Spleen (tissue), 10 donors: ENCODE results near the gene RAD54L. TPM values are rescaled to one million over a fixed set of nuclear protein-coding genes. Genes with fewer than 3 reads are reported as not detected.

Source experiments
- polyA plus RNA-seq, 3 donors: library from polyadenylated mRNA; stranded (reverse); fragments of 200-250 nt; gene quantifications; one replicate each; pipeline ENCODE4 v1.2.1, GENCODE V29; 2013
- total RNA-seq, 7 donors: library from RNA; depleted of rRNA in 3 of 7; stranded (reverse); fragments of >200 nt in 3 of 7; fragmentation: NEBNext Ultra II Directional in 4 of 7; extraction: Animal tissue kit (Norgen Biotek cat#: 25700) in 4 of 7; gene quantifications; one replicate each; pipeline versions ENCODE4 v1.1.0 to v1.2.1, GENCODE V29; 2016 to 2021
- donor health status: healthy with polysubstance abuse.
- donor health status: DM: no; HTN: no; CAD: no; lungs with moderate emphysema.
- donor health status: DM: no; HTN: no; CAD: no.
- donor health status: Bipolar disorder and iron deficiency.
- donor health status: healthy.
- donor health status: DM: no; HTN: no; CAD: no.
- donor health status: DM: yes; HTN: yes; CAD: no.

The RAD54L gene
- total and polyA plus RNA-seq, 10 donors: 2.4 to 9.2 (median 2.9) TPM

Other genes starting within 250 kb of the RAD54L start
- gene PIK3R3, start 115.1 kb upstream of the RAD54L start, total RNA-seq: 10 to 100 TPM; 22.2 to 45.9 (median 29.1) TPM
- 1 to 10 TPM; 3.1 to 8.2 (median 7.2) TPM for gene PIK3R3, start 115.1 kb upstream of the RAD54L start, polyA plus RNA-seq
- gene TSPAN1, start 72.7 kb upstream of the RAD54L start, total RNA-seq: 1 to 10 TPM in 4 of 7 donors, under 1 TPM in 1, not detected in 2; 0.85 to 3.2 (median 1.6) TPM
- 1 to 10 TPM in 2 of 3 donors, under 1 TPM in 1; 0.96 to 2.2 (median 1.4) TPM for gene TSPAN1, start 72.7 kb upstream of the RAD54L start, polyA plus RNA-seq
- not detected for gene P3R3URF, start 71.3 kb upstream of the RAD54L start, total RNA-seq
- not detected for gene P3R3URF, start 71.3 kb upstream of the RAD54L start, polyA plus RNA-seq
- 10 to 100 TPM; 29.8 to 59.5 (median 32.8) TPM for gene POMGNT1, start 49.3 kb upstream of the RAD54L start, total RNA-seq
- gene POMGNT1, start 49.3 kb upstream of the RAD54L start, polyA plus RNA-seq: 10 to 100 TPM; 21.6 to 38.0 (median 31.3) TPM
- gene LURAP1, start 44.4 kb upstream of the RAD54L start, total RNA-seq: 10 to 100 TPM in 1 of 7 donors, 1 to 10 TPM in 6; 3.4 to 13.4 (median 3.7) TPM
- 1 to 10 TPM in 1 of 3 donors, under 1 TPM in 2; 0.73 to 2.0 (median 0.87) TPM for gene LURAP1, start 44.4 kb upstream of the RAD54L start, polyA plus RNA-seq
- gene LRRC41, start 55.9 kb downstream of the RAD54L start, total RNA-seq: 10 to 100 TPM; 38.2 to 57.2 (median 47.6) TPM
- 10 to 100 TPM; 13.3 to 24.3 (median 16.5) TPM for gene LRRC41, start 55.9 kb downstream of the RAD54L start, polyA plus RNA-seq
- gene UQCRH, start 55.9 kb downstream of the RAD54L start, total RNA-seq: 100 to 1,000 TPM; 106 to 386 (median 149) TPM
- 100 to 1,000 TPM; 421 to 545 (median 474) TPM for gene UQCRH, start 55.9 kb downstream of the RAD54L start, polyA plus RNA-seq
- gene NSUN4, start 93.0 kb downstream of the RAD54L start, total RNA-seq: 10 to 100 TPM; 24.8 to 35.2 (median 28.0) TPM
- 10 to 100 TPM in 1 of 3 donors, 1 to 10 TPM in 2; 7.2 to 14.6 (median 7.6) TPM for gene NSUN4, start 93.0 kb downstream of the RAD54L start, polyA plus RNA-seq
- gene FAAH, start 146.6 kb downstream of the RAD54L start, total RNA-seq: 10 to 100 TPM in 1 of 7 donors, 1 to 10 TPM in 6; 5.2 to 15.3 (median 7.3) TPM
- gene FAAH, start 146.6 kb downstream of the RAD54L start, polyA plus RNA-seq: 10 to 100 TPM in 1 of 3 donors, 1 to 10 TPM in 2; 5.3 to 10.5 (median 9.6) TPM
- gene DMBX1, start 242.1 kb downstream of the RAD54L start, total RNA-seq: not detected
- not detected for gene DMBX1, start 242.1 kb downstream of the RAD54L start, polyA plus RNA-seq